Measurements from ENCODE around the gene RBMS1.

RBMS1 gene

DNA sequence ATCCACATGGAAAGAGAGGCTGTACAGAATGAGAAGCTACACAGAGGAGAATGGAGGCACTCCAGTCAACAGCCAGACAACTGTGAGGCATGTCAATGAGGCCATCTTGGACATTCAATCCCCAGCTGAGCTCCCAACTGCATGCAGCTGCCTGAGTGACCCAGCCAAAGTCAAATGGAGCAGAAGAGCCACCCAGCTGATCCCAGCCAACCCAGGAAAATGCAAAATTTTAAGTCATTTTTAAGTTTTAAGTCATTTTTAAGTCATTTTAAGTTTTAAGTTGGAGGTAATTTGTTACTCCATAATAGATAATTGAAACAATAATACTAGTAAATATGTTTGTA, 63.6 kb downstream of the RBMS1 start:
- no peaks in the 10 kb centered on the region for H3K79me2 ChIP-seq (ENCODE audit: low read length)
- TF ChIP-seq EZH2phosphoT487 (IDR thresholded peaks at IDR 0.05; ENCODE audit: low read length) (no peak), EZH2 (optimal IDR thresholded peaks at IDR 0.05; ENCODE audit: low read depth, low read length) (no peak)
- TF ChIP-seq, protein P1, sequence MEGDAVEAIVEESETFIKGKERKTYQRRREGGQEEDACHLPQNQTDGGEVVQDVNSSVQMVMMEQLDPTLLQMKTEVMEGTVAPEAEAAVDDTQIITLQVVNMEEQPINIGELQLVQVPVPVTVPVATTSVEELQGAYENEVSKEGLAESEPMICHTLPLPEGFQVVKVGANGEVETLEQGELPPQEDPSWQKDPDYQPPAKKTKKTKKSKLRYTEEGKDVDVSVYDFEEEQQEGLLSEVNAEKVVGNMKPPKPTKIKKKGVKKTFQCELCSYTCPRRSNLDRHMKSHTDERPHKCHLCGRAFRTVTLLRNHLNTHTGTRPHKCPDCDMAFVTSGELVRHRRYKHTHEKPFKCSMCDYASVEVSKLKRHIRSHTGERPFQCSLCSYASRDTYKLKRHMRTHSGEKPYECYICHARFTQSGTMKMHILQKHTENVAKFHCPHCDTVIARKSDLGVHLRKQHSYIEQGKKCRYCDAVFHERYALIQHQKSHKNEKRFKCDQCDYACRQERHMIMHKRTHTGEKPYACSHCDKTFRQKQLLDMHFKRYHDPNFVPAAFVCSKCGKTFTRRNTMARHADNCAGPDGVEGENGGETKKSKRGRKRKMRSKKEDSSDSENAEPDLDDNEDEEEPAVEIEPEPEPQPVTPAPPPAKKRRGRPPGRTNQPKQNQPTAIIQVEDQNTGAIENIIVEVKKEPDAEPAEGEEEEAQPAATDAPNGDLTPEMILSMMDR (IDR thresholded peaks at IDR 0.05; ENCODE audit: low read length), result no peak

DNA sequence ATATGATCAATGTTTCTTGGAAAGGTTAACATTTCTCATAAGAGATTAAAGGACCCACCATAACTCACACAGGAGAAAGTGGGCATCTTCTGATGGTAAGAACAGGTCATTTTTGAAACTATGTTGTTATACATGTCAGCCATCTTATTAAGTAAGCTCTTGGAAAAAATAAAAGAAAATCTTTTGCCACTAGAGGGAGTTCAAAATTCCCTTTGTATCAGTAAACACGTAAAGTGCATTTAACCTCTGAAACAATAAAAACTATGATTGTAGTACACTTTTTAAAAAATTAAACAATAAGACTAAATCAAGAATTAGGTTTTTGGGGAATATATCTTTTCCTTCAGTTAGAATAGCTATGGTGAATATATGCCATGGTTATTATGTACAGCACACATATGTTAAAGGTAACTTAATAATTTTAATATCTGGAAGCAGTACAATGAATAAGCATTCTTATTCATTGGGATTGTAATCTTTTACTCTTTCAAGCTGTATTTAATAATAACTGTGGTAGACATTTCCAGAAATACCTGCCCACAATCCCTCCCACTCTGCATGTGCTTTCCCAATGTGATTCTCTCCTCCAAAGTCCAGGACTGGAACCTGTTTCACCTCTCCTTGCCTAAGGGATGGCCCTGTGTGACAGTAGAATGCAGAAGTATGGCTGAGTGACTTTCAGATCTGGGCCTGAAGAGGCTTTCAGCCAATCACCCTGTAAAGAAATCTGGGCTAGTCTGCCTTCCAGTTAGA, 64.2 kb downstream of the RBMS1 start:
- Histone ChIP-seq H2AFZ (ENCODE audit: low read length) (no peak overlapping the region), H3K9me2 (replicated peaks; ENCODE audit: insufficient read depth, low read length) (no peaks in the 10 kb centered on the region), H3K79me2 (ENCODE audit: low read length) (no peaks in the 10 kb centered on the region), H3K36me3 (replicated peaks; ENCODE audit: insufficient read depth, low read length) (no peaks in the 10 kb centered on the region), H3K4me1 (ENCODE audit: low read length) (peaks cover 25% of the 10 kb centered on the region), H3K27ac (ENCODE audit: low read length) (no peak overlapping the region), H3K27me3 (replicated peaks; ENCODE audit: insufficient read depth, low read length) (no peaks in the 10 kb centered on the region), H3K9me3 (replicated peaks; ENCODE audit: insufficient read depth, low read length) (no peaks in the 10 kb centered on the region), H3K4me3 (ENCODE audit: low read length) (no peak overlapping the region), H3F3A (ENCODE audit: insufficient read depth, low read length) (peaks cover 19% of the 10 kb centered on the region), H3K9ac (ENCODE audit: low read length) (no peak overlapping the region), H3K4me2 (ENCODE audit: low read depth, low read length) (peak overlapping the region; percentile 69; the same call in 1 of the 2 replicates), H4K20me1 (ENCODE audit: insufficient read depth, low read length) (no peaks in the 10 kb centered on the region)
- no peak for TF ChIP-seq EZH2 (optimal IDR thresholded peaks at IDR 0.05; ENCODE audit: low read depth, low read length)
- TF ChIP-seq, protein P1 (IDR thresholded peaks at IDR 0.05; ENCODE audit: low read length), result peak; percentile 56
- peak; percentile 82 for DNase-seq

More for the DNA sequence above, 63.6 kb downstream of the RBMS1 start:
- no peak overlapping the region for H3K4me3 ChIP-seq (ENCODE audit: low read length)
- H3K4me1 ChIP-seq (ENCODE audit: low read length), result peaks cover 25% of the 10 kb centered on the region
- no peaks in the 10 kb centered on the region for H3K9me2 ChIP-seq (replicated peaks; ENCODE audit: insufficient read depth, low read length)
- H3K4me2 ChIP-seq (ENCODE audit: low read depth, low read length), result no peak overlapping the region
- no peaks in the 10 kb centered on the region for H3K36me3 ChIP-seq (replicated peaks; ENCODE audit: insufficient read depth, low read length)
- no peak for DNase-seq
- no peak overlapping the region for H3K27ac ChIP-seq (ENCODE audit: low read length)
- H2AFZ ChIP-seq (ENCODE audit: low read length), result no peak overlapping the region
- no peak overlapping the region for H3K9ac ChIP-seq (ENCODE audit: low read length)
- peaks cover 19% of the 10 kb centered on the region for H3F3A ChIP-seq (ENCODE audit: insufficient read depth, low read length)
- H4K20me1 ChIP-seq (ENCODE audit: insufficient read depth, low read length), result no peaks in the 10 kb centered on the region
- no peaks in the 10 kb centered on the region for H3K9me3 ChIP-seq (replicated peaks; ENCODE audit: insufficient read depth, low read length)
- H3K27me3 ChIP-seq (replicated peaks; ENCODE audit: insufficient read depth, low read length), result no peaks in the 10 kb centered on the region

DNA sequence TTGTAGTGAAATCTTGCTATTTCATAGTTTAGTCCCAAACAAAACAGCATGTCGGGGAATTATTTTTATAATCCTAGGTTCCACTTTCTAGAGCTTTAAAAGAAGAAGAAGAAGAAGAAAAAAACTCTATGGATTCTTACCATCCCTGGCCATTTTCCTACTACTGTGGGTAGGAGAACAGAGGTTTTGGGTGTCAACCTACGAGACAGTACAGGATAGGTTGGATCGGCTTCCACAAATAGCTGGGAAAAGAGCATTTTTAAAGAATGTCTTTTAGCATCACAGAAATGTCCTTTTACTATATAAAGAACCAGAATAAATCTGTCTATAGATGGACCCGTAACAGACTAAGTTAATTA, 65.2 kb downstream of the RBMS1 start:
- peak overlapping the region; percentile 5; the same call in 1 of the 2 replicates for H2AFZ ChIP-seq (ENCODE audit: low read length)

More for the DNA sequence above, 65.2 kb downstream of the RBMS1 start:
- Histone ChIP-seq H3K4me2 (ENCODE audit: low read depth, low read length) (peak overlapping the region; percentile 69), H3K4me1 (ENCODE audit: low read length) (peaks cover 25% of the 10 kb centered on the region), H3F3A (ENCODE audit: insufficient read depth, low read length) (peaks cover 19% of the 10 kb centered on the region), H3K79me2 (ENCODE audit: low read length) (no peaks in the 10 kb centered on the region), H3K4me3 (ENCODE audit: low read length) (peak overlapping the region; percentile 38), H3K9me2 (replicated peaks; ENCODE audit: insufficient read depth, low read length) (no peaks in the 10 kb centered on the region), H4K20me1 (ENCODE audit: insufficient read depth, low read length) (no peaks in the 10 kb centered on the region), H3K9me3 (replicated peaks; ENCODE audit: insufficient read depth, low read length) (no peaks in the 10 kb centered on the region), H3K9ac (ENCODE audit: low read length) (peak overlapping the region; percentile 10; the same call in 1 of the 2 replicates), H3K36me3 (replicated peaks; ENCODE audit: insufficient read depth, low read length) (no peaks in the 10 kb centered on the region), H3K27ac (ENCODE audit: low read length) (peak overlapping the region; percentile 57; the same call in 1 of the 2 replicates), H3K27me3 (replicated peaks; ENCODE audit: insufficient read depth, low read length) (no peaks in the 10 kb centered on the region)
- no peak for TF ChIP-seq EZH2phosphoT487 (IDR thresholded peaks at IDR 0.05; ENCODE audit: low read length)
- TF ChIP-seq, protein P1 (IDR thresholded peaks at IDR 0.05; ENCODE audit: low read length), result no peak
- TF ChIP-seq EZH2 (optimal IDR thresholded peaks at IDR 0.05; ENCODE audit: low read depth, low read length), result no peak
- DNase-seq, result no peak

Measured in MM.1S (cell line).